NB4 (cell line): Measurements from ENCODE around the gene ZNF793.

Experiments
- POLR2A ChIP-seq: IDR thresholded peaks from 2 replicates; pipeline ENCODE4 v1.6.1; 2011; ENCODE audit warnings: mild to moderate bottlenecking; ENCODE audit not compliant: insufficient read length; ENCODE audit errors: extremely low read depth
- TF ChIP-seq, protein P1 (sequence below): IDR thresholded peaks from one replicate; pipeline ENCODE4 v1.5.1; 2012; ENCODE audit warnings: low read depth, low read length

GRCh38 chr19:37468961-37469777, 37.6 kb upstream of the ZNF793 start, which contains the start of gene ZNF570:
- TF ChIP-seq, protein P1, sequence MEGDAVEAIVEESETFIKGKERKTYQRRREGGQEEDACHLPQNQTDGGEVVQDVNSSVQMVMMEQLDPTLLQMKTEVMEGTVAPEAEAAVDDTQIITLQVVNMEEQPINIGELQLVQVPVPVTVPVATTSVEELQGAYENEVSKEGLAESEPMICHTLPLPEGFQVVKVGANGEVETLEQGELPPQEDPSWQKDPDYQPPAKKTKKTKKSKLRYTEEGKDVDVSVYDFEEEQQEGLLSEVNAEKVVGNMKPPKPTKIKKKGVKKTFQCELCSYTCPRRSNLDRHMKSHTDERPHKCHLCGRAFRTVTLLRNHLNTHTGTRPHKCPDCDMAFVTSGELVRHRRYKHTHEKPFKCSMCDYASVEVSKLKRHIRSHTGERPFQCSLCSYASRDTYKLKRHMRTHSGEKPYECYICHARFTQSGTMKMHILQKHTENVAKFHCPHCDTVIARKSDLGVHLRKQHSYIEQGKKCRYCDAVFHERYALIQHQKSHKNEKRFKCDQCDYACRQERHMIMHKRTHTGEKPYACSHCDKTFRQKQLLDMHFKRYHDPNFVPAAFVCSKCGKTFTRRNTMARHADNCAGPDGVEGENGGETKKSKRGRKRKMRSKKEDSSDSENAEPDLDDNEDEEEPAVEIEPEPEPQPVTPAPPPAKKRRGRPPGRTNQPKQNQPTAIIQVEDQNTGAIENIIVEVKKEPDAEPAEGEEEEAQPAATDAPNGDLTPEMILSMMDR, result no peak
- no peak for TF ChIP-seq POLR2A
